Osteoblast (primary cell): ENCODE results near the gene TTC28. TPM values are rescaled to one million over a fixed set of nuclear protein-coding genes. Genes with fewer than 3 reads are reported as not detected.

ENCODE experiments used
- DNase-seq: peaks from one replicate; pipeline ENCODE4 v3.0.0; 2011; ENCODE audit warnings: low spot score, mixed read lengths; ENCODE audit not compliant: insufficient read length; ENCODE audit errors: missing footprints
- H2AFZ ChIP-seq: 2 replicates; pipeline ENCODE4 v1.6.0; 2011; ENCODE audit warnings: mild to moderate bottlenecking, low read length
- H3K27ac ChIP-seq: 2 replicates; pipeline ENCODE4 v1.5.1; 2011; ENCODE audit warnings: mild to moderate bottlenecking, low read depth, low read length, moderate library complexity
- H3K27me3 ChIP-seq: 2 replicates; pipeline ENCODE4 v1.6.0; 2012; ENCODE audit warnings: mild to moderate bottlenecking, control low read depth, inconsistent platforms, low read length, moderate library complexity; ENCODE audit not compliant: insufficient read depth
- H3K36me3 ChIP-seq: 2 replicates; pipeline ENCODE4 v1.5.1; 2011; ENCODE audit warnings: mild to moderate bottlenecking, low read length, control low read depth, moderate library complexity; ENCODE audit not compliant: insufficient read depth
- H3K4me1 ChIP-seq: 2 replicates; pipeline ENCODE4 v1.5.1; 2011; ENCODE audit warnings: mild to moderate bottlenecking, low read length, control low read depth, moderate library complexity; ENCODE audit not compliant: insufficient read depth
- H3K4me2 ChIP-seq: 2 replicates; pipeline ENCODE4 v1.6.0; 2011; ENCODE audit warnings: mild to moderate bottlenecking, low read length; ENCODE audit not compliant: insufficient read depth
- H3K4me3 ChIP-seq: fragments of 200-600 bp; sonication (generic); 3 replicates; pipeline ENCODE4 v1.5.1; 2012; ENCODE audit warnings: mild to moderate bottlenecking, low read length, inconsistent platforms; ENCODE audit not compliant: insufficient read depth
- H3K79me2 ChIP-seq: 2 replicates; pipeline ENCODE4 v1.6.0; 2012; ENCODE audit warnings: mild to moderate bottlenecking, low read length, control low read depth, inconsistent platforms; ENCODE audit not compliant: insufficient read depth
- H3K9me3 ChIP-seq: 2 replicates; pipeline ENCODE4 v1.5.1; 2011; ENCODE audit warnings: low read depth, low read length, control low read depth
- H4K20me1 ChIP-seq: 2 replicates; pipeline ENCODE4 v1.6.0; 2012; ENCODE audit warnings: mild to moderate bottlenecking, low read length, control low read depth; ENCODE audit not compliant: insufficient read depth
- CTCF ChIP-seq: IDR thresholded peaks from 2 replicates; pipeline ENCODE4 v1.5.1; 2011; ENCODE audit warnings: mild to moderate bottlenecking, low read depth, low read length, moderate library complexity; ENCODE audit errors: extremely low read depth
- total RNA-seq: library from RNA; depleted of rRNA; stranded (reverse); fragments of >200 nt; gene quantifications from 2 replicates; pipeline ENCODE4 v1.2.3, GENCODE V29; 2012

Gene TTC28
- total RNA-seq, 1 donor = 48.1 TPM

- no peak overlapping the region for H2AFZ ChIP-seq
- peaks cover 7% of the 10 kb centered on the region for H3K79me2 ChIP-seq
- H3K27ac ChIP-seq = no peak overlapping the region
- H3K27me3 ChIP-seq = no peaks in the 10 kb centered on the region
- no peak overlapping the region for H3K4me3 ChIP-seq
- no peak for TF ChIP-seq CTCF
- H3K36me3 ChIP-seq = no peaks in the 10 kb centered on the region
- DNase-seq = no peak
- peaks cover 3% of the 10 kb centered on the region for H4K20me1 ChIP-seq
- no peak overlapping the region for H3K4me2 ChIP-seq
- H3K4me1 ChIP-seq = peaks cover 24% of the 10 kb centered on the region
- no peaks in the 10 kb centered on the region for H3K9me3 ChIP-seq
Measured at GRCh38 chr22:28425211-28425610, 254.4 kb downstream of the TTC28 start.

- H3K27ac ChIP-seq = no peak overlapping the region
- no peak for TF ChIP-seq CTCF
Measured at GRCh38 chr22:28424427-28425080, 255.1 kb downstream of the TTC28 start.

GRCh38 chr22:28419919-28420318 is 259.7 kb downstream of the TTC28 start:
- Histone ChIP-seq H4K20me1 (peaks cover 3% of the 10 kb centered on the region), H3K36me3 (no peaks in the 10 kb centered on the region)

More at GRCh38 chr22:28424427-28425080, 255.1 kb downstream of the TTC28 start:
- Histone ChIP-seq H4K20me1 (peaks cover 3% of the 10 kb centered on the region), H3K4me1 (peaks cover 17% of the 10 kb centered on the region), H3K9me3 (no peaks in the 10 kb centered on the region), H3K27me3 (no peaks in the 10 kb centered on the region), H3K4me3 (no peak overlapping the region), H3K79me2 (peaks cover 7% of the 10 kb centered on the region), H3K36me3 (no peaks in the 10 kb centered on the region), H3K4me2 (no peak overlapping the region), H2AFZ (no peak overlapping the region)
- DNase-seq = no peak

GRCh38 chr22:28418008-28418407 is 261.6 kb downstream of the TTC28 start:
- Histone ChIP-seq H3K4me1 (peaks cover 7% of the 10 kb centered on the region), H3K79me2 (no peaks in the 10 kb centered on the region), H3K4me2 (no peak overlapping the region), H2AFZ (no peak overlapping the region), H3K27ac (no peak overlapping the region), H4K20me1 (no peaks in the 10 kb centered on the region), H3K27me3 (no peaks in the 10 kb centered on the region), H3K36me3 (no peaks in the 10 kb centered on the region), H3K9me3 (no peaks in the 10 kb centered on the region), H3K4me3 (no peak overlapping the region)
- no peak for DNase-seq
- no peak for TF ChIP-seq CTCF

More at GRCh38 chr22:28419919-28420318, 259.7 kb downstream of the TTC28 start:
- TF ChIP-seq CTCF = no peak
- no peaks in the 10 kb centered on the region for H3K27me3 ChIP-seq
- no peak overlapping the region for H2AFZ ChIP-seq
- H3K9me3 ChIP-seq = no peaks in the 10 kb centered on the region
- no peak overlapping the region for H3K4me2 ChIP-seq
- no peak overlapping the region for H3K27ac ChIP-seq
- peaks cover 2% of the 10 kb centered on the region for H3K79me2 ChIP-seq
- no peak for DNase-seq
- H3K4me3 ChIP-seq = no peak overlapping the region
- peaks cover under 1% of the 10 kb centered on the region for H3K4me1 ChIP-seq
